Measurements from ENCODE around the gene PPFIBP2. TPM values are rescaled to one million over a fixed set of nuclear protein-coding genes. Genes with fewer than 3 reads are reported as not detected.

The PPFIBP2 gene
- total RNA-seq, 1 donor from 2014 or later = 8.7 TPM

GRCh38 chr11:7595016-7595866, 81.4 kb downstream of the PPFIBP2 start:
- H3K9me3 ChIP-seq (ENCODE audit: low read depth) = no peaks in the 10 kb centered on the region
- H3K9ac ChIP-seq = no peak overlapping the region
- peaks cover 42% of the 10 kb centered on the region for H3F3A ChIP-seq (ENCODE audit: low read depth)
- H3K27me3 Mint-ChIP-seq (ENCODE audit: insufficient read depth, low read depth) = peaks cover 6% of the 10 kb centered on the region
- H3K4me3 Mint-ChIP-seq = peak overlapping the region; percentile 33
- H3K4me1 Mint-ChIP-seq = peaks cover 33% of the 10 kb centered on the region
- peaks cover 43% of the 10 kb centered on the region for H3K4me1 ChIP-seq
- H3K9me3 Mint-ChIP-seq = peaks cover 2% of the 10 kb centered on the region
- no peaks in the 10 kb centered on the region for H3K79me2 ChIP-seq (ENCODE audit: low read depth)
- peak overlapping the region; percentile 74 for H3K27ac Mint-ChIP-seq
- no peaks in the 10 kb centered on the region for H3K36me3 Mint-ChIP-seq
- no peaks in the 10 kb centered on the region for H3K27me3 ChIP-seq
- peak overlapping the region; percentile 79 for H3K27ac ChIP-seq
- no peaks in the 10 kb centered on the region for H3K36me3 ChIP-seq
- no peaks in the 10 kb centered on the region for H4K20me1 ChIP-seq (ENCODE audit: low read depth)
- peak overlapping the region; percentile 69 for H3K4me2 ChIP-seq
- H2AFZ ChIP-seq (replicated peaks) = no peak overlapping the region
- no peak for TF ChIP-seq CTCF (IDR thresholded peaks at IDR 0.05)
- TF ChIP-seq EZH2phosphoT487 (IDR thresholded peaks at IDR 0.05) = no peak
- TF ChIP-seq EZH2 (IDR thresholded peaks at IDR 0.05) = no peak
- peak; percentile 77 for DNase-seq (ENCODE audit: low spot score)
- peak overlapping the region; percentile 23 for H3K4me3 ChIP-seq

- Histone ChIP-seq H3K36me3 (no peaks in the 10 kb centered on the region), H3K4me2 (peak overlapping the region; percentile 69), H3K27ac (peak overlapping the region; percentile 79), H3K27me3 (no peaks in the 10 kb centered on the region), H4K20me1 (ENCODE audit: low read depth) (no peaks in the 10 kb centered on the region), H3K4me3 (peak overlapping the region; percentile 23), H3K9ac (no peak overlapping the region), H3F3A (ENCODE audit: low read depth) (peaks cover 43% of the 10 kb centered on the region), H2AFZ (replicated peaks) (no peak overlapping the region), H3K9me3 (ENCODE audit: low read depth) (no peaks in the 10 kb centered on the region), H3K79me2 (ENCODE audit: low read depth) (no peaks in the 10 kb centered on the region), H3K4me1 (peaks cover 48% of the 10 kb centered on the region)
- DNase-seq (ENCODE audit: low spot score) = no peak
- H3K27me3 Mint-ChIP-seq (ENCODE audit: insufficient read depth, low read depth) = peaks cover 6% of the 10 kb centered on the region
- no peak overlapping the region for H3K27ac Mint-ChIP-seq
- peaks cover under 1% of the 10 kb centered on the region for H3K9me3 Mint-ChIP-seq
- H3K36me3 Mint-ChIP-seq = no peaks in the 10 kb centered on the region
- TF ChIP-seq CTCF (IDR thresholded peaks at IDR 0.05) (no peak), EZH2phosphoT487 (IDR thresholded peaks at IDR 0.05) (no peak), EZH2 (IDR thresholded peaks at IDR 0.05) (no peak)
- H3K4me1 Mint-ChIP-seq = peaks cover 37% of the 10 kb centered on the region
- no peak overlapping the region for H3K4me3 Mint-ChIP-seq
Observed at GRCh38 chr11:7595951-7596350, 82.2 kb downstream of the PPFIBP2 start.

GRCh38 chr11:7596975-7597391, 83.2 kb downstream of the PPFIBP2 start:
- Histone ChIP-seq H3K36me3 (no peaks in the 10 kb centered on the region), H3K79me2 (ENCODE audit: low read depth) (no peaks in the 10 kb centered on the region), H2AFZ (replicated peaks) (no peak overlapping the region), H3F3A (ENCODE audit: low read depth) (peaks cover 43% of the 10 kb centered on the region), H4K20me1 (ENCODE audit: low read depth) (no peaks in the 10 kb centered on the region), H3K9ac (no peak overlapping the region), H3K4me2 (no peak overlapping the region), H3K27me3 (no peaks in the 10 kb centered on the region), H3K4me3 (no peak overlapping the region), H3K27ac (no peak overlapping the region), H3K9me3 (ENCODE audit: low read depth) (no peaks in the 10 kb centered on the region), H3K4me1 (peaks cover 48% of the 10 kb centered on the region)
- Mint-ChIP-seq H3K4me1 (peaks cover 37% of the 10 kb centered on the region), H3K4me3 (no peak overlapping the region), H3K27ac (no peak overlapping the region), H3K9me3 (no peaks in the 10 kb centered on the region), H3K36me3 (no peaks in the 10 kb centered on the region), H3K27me3 (ENCODE audit: insufficient read depth, low read depth) (peaks cover 6% of the 10 kb centered on the region)
- no peak for DNase-seq (ENCODE audit: low spot score)
- TF ChIP-seq EZH2phosphoT487 (IDR thresholded peaks at IDR 0.05) = no peak
- TF ChIP-seq EZH2 (IDR thresholded peaks at IDR 0.05) = no peak
- no peak for TF ChIP-seq CTCF (IDR thresholded peaks at IDR 0.05)

All from neural progenitor cell (in vitro differentiated cells).